Left lung (tissue), 10 donors: ENCODE results near the gene JMJD6. TPM values are rescaled to one million over a fixed set of nuclear protein-coding genes. Genes with fewer than 3 reads are reported as not detected.

Experiments
- ATAC-seq: fragments of 200-7000 bp; cut with Tn5 transposase; one replicate; pipeline ENCODE4 v1.9.1; 2020; ENCODE audit warnings: moderate library complexity
- DNase-seq, 4 donors: peaks; one replicate each; pipeline ENCODE4 v3.0.0-alpha.2; 2013 to 2020
- H3K27ac ChIP-seq, 2 donors: fragments of 200-600 bp; sonication (generic) in 1 of 2; one replicate each; pipeline versions ENCODE4 v1.5.0 to v1.8.0; 2020 to 2021
- H3K27me3 ChIP-seq, 2 donors: fragments of 200-600 bp; sonication (generic) in 1 of 2; one replicate each; pipeline versions ENCODE4 v1.5.0 to v1.8.0; 2020 to 2021
- H3K36me3 ChIP-seq, 2 donors: fragments of 200-600 bp; sonication (generic) in 1 of 2; one replicate each; pipeline versions ENCODE4 v1.5.0 to v1.8.0; 2020 to 2021
- H3K4me1 ChIP-seq, 2 donors: fragments of 200-600 bp; one replicate each; pipeline ENCODE4 v1.8.0; 2021
- H3K4me3 ChIP-seq, 2 donors: fragments of 200-600 bp; sonication (generic) in 1 of 2; one replicate each; pipeline versions ENCODE4 v1.5.0 to v1.8.0; 2020 to 2021; ENCODE audit warnings: mild to moderate bottlenecking in 1 of 2
- H3K9me3 ChIP-seq, 2 donors: fragments of 200-600 bp; sonication (generic) in 1 of 2; one replicate each; pipeline versions ENCODE4 v1.5.0 to v1.8.0; 2020 to 2021
- CTCF ChIP-seq, 2 donors: fragments of 200-600 bp; sonication (generic) in 1 of 2; IDR thresholded peaks; one replicate each; pipeline versions ENCODE4 v1.5.0 to v1.8.0; 2021; ENCODE audit warnings: antibody characterized with exemption in 2 of 2
- intact Hi-C, 2 donors: fragments of 100-400 bp; cut with DNase I; formaldehyde crosslinking; loops; one replicate each; pipeline versions ENCODE4 v1.11.2 to v1.14.2; 2022
- polyA plus RNA-seq, 6 donors: library from polyadenylated mRNA; unstranded; fragments of 120-200 nt; gene quantifications; one replicate each; pipeline ENCODE4 v1.2.1, GENCODE V29; 2013; ENCODE audit not compliant: insufficient read length in 6 of 6
- total RNA-seq, 2 donors: library from RNA; stranded (reverse); fragmentation: NEBNext Ultra II Directional; extraction: Animal tissue kit (Norgen Biotek cat#: 25700); gene quantifications; one replicate each; pipeline ENCODE4 v1.2.1, GENCODE V29; 2021
- donor health status: DM: no; HTN: yes; CAD: no.
- donor health status: DM: no; HTN: no; CAD: no.

Gene JMJD6
- total and polyA plus RNA-seq, 8 donors = 21.9 to 35.9 (median 26.1) TPM

- H3K4me1 ChIP-seq = peaks cover 22 to 70% of the 10 kb centered on the region in 2 donors
- DNase-seq = peak; percentile 67 to 94 (median 81)
Observed at GRCh38 chr17:76736349-76737081, 10.1 kb upstream of the JMJD6 start.

DNA sequence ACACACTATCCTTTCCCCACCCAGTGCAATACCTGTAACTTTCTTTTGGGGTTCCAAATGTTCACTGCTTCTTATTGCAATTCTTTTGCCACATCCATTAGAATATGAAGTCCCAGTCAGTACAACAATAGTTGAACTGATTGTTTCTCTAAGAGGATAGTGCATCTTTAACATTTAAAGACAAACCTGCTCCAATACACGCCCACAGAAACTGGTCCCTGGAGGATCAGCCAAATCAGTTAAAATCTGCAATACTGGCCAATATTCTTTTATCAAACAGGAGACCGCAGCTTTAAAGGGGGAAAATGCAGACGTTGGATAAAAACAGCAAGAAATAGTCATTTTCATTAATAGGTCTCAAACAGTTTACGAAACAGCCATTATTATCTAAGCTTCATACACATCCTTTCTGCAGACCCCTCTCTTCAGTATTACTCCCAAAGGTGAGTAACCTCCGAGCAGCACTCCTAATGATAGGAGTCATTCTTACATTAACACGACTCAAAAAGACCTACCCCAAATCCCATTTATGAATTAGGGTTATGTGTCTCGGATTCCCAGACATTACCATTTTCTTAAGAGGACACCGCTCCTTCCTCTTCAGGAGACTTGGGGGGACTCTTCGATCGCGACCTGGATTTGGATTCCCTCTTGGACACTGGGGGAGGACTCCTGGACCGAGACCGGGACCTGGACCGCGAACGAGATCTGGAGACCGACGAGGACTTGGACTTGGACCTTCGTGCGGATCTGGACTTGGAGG is 9.4 kb upstream of the JMJD6 start:
- Histone ChIP-seq H3K4me3 (peak overlapping the region; percentile 97 to 98), H3K27me3 (no peaks in the 10 kb centered on the region), H3K27ac (peak overlapping the region; percentile 99), H3K4me1 (peaks cover 22 to 75% of the 10 kb centered on the region in 2 donors), H3K36me3 (peaks cover 0 to 54% of the 10 kb centered on the region in 2 donors), H3K9me3 (no peaks in the 10 kb centered on the region)
- ATAC-seq = no peak
- intact Hi-C loops = no loop called here
- peak in 1 of 2 donors; percentile 4 for TF ChIP-seq CTCF (IDR thresholded peaks at IDR 0.05)
- no peak for DNase-seq

More at GRCh38 chr17:76736349-76737081, 10.1 kb upstream of the JMJD6 start:
- peak; percentile 43 for ATAC-seq
- Histone ChIP-seq H3K27me3 (no peaks in the 10 kb centered on the region), H3K4me3 (peak overlapping the region; percentile 97 to 98), H3K27ac (peak overlapping the region; percentile 99), H3K9me3 (no peaks in the 10 kb centered on the region), H3K36me3 (peaks cover 0 to 49% of the 10 kb centered on the region in 2 donors)
- no peak for TF ChIP-seq CTCF (IDR thresholded peaks at IDR 0.05)
- intact Hi-C loops = no loop called here

GRCh38 chr17:76735006-76735405 is 8.6 kb upstream of the JMJD6 start:
- Histone ChIP-seq H3K9me3 (no peaks in the 10 kb centered on the region), H3K4me3 (peak overlapping the region; percentile 97 to 98), H3K4me1 (peaks cover 22 to 74% of the 10 kb centered on the region in 2 donors), H3K27ac (peak overlapping the region; percentile 99), H3K36me3 (peaks cover 0 to 60% of the 10 kb centered on the region in 2 donors), H3K27me3 (no peaks in the 10 kb centered on the region)
- no peak for TF ChIP-seq CTCF (IDR thresholded peaks at IDR 0.05)
- no peak for ATAC-seq
- DNase-seq = no peak
- intact Hi-C loops = no loop called here

DNA sequence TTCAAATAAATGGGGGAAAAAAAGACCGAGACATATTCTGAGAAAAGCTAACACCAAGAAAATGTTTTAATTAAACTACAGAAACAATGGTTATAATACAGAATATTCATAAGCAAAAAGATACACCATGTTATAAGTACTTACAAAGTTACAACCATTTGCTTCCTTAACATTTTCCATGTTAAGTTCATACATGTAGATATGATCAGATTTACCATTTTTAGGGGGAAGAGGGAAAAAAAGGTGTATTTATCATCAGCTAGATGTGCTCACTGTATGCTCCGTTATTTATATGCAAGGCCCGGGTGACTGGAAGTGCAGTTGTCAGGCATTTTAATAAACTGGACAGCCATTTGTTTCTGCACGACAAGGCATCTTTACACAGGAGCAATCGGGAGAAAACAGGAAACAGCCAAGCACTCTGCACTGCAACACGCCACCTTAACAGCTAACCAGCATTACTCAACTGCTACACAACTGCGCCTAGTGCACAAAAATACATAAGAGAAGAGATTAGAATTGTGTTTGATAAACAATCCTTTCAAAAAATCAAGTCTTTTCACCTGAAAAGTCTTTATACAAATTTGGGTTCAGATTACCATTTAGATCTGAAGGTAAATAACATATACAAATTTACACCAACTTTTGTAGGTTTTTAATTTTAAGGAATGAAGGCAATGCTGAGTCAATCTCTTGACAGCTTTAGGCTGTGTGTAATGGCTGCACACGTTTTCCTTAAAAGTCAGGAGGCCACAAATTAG is 7.9 kb upstream of the JMJD6 start:
- peak overlapping the region; percentile 2 to 99 for H3K27ac ChIP-seq
- TF ChIP-seq CTCF (IDR thresholded peaks at IDR 0.05) = no peak
- ATAC-seq (no peak), DNase-seq (no peak)
- no peaks in the 10 kb centered on the region for H3K27me3 ChIP-seq
- peaks cover 0 to 62% of the 10 kb centered on the region in 2 donors for H3K36me3 ChIP-seq
- intact Hi-C loops = no loop called here
- peaks cover 19 to 72% of the 10 kb centered on the region in 2 donors for H3K4me1 ChIP-seq
- peak overlapping the region; percentile 97 to 98 for H3K4me3 ChIP-seq
- H3K9me3 ChIP-seq = no peaks in the 10 kb centered on the region
